Natural killer cell treated with Interleukin-12 subunit alpha and Interleukin-12 subunit beta and Interleukin-15 and Interleukin-18, amount 100 ng/mL, for 72 hours (primary cell): ENCODE results near the gene XBP1. TPM values are rescaled to one million over a fixed set of nuclear protein-coding genes. Genes with fewer than 3 reads are reported as not detected.
"Not testable (repeated sequence)": the region's sequence is repeated elsewhere in the genome, so short reads cannot be mapped to it uniquely, and the experiment has no call there.

Source experiments
- ATAC-seq, 2 donors: fragments of 150-1000 bp; cut with Tn5 transposase in 1 of 2; sonication (Bioruptor Pico), chemical (Tn5 transposase) in 1 of 2; 2 replicates each; pipeline ENCODE4 v1.10.0; 2021
- DNase-seq: peaks from one replicate; pipeline ENCODE4 v3.0.0; 2022; ENCODE audit warnings: low spot score
- H3K27ac Mint-ChIP-seq, 2 donors: 1 replicate in 1 of 2; 2 replicates in 1 of 2; pipeline ENCODE4 v1.8.0; 2022; ENCODE audit warnings: mixed read lengths in 2 of 2, mild to moderate bottlenecking in 1 of 2, moderate library complexity in 1 of 2
- H3K27me3 Mint-ChIP-seq, 2 donors: 1 replicate in 1 of 2; 2 replicates in 1 of 2; pipeline ENCODE4 v1.8.0; 2022; ENCODE audit warnings: mixed read lengths in 2 of 2
- H3K36me3 Mint-ChIP-seq: one replicate; pipeline ENCODE4 v1.8.0; 2022; ENCODE audit warnings: mixed read lengths
- H3K4me1 Mint-ChIP-seq, 2 donors: 1 replicate in 1 of 2; 2 replicates in 1 of 2; pipeline ENCODE4 v1.8.0; 2022; ENCODE audit warnings: low read depth in 2 of 2, mixed read lengths in 2 of 2, mild to moderate bottlenecking in 1 of 2
- H3K4me3 Mint-ChIP-seq: one replicate; pipeline ENCODE4 v1.8.0; 2022; ENCODE audit warnings: mixed read lengths
- H3K9me3 Mint-ChIP-seq: 2 replicates; pipeline ENCODE4 v1.8.0; 2022; ENCODE audit warnings: mixed read lengths
- total RNA-seq, 2 donors: library from RNA; stranded (reverse); gene quantifications; one replicate each; pipeline ENCODE4 v1.2.3, GENCODE V29; 2022

XBP1 gene
- total RNA-seq: 100 to 1,000 TPM; 287 to 560 TPM

DNA sequence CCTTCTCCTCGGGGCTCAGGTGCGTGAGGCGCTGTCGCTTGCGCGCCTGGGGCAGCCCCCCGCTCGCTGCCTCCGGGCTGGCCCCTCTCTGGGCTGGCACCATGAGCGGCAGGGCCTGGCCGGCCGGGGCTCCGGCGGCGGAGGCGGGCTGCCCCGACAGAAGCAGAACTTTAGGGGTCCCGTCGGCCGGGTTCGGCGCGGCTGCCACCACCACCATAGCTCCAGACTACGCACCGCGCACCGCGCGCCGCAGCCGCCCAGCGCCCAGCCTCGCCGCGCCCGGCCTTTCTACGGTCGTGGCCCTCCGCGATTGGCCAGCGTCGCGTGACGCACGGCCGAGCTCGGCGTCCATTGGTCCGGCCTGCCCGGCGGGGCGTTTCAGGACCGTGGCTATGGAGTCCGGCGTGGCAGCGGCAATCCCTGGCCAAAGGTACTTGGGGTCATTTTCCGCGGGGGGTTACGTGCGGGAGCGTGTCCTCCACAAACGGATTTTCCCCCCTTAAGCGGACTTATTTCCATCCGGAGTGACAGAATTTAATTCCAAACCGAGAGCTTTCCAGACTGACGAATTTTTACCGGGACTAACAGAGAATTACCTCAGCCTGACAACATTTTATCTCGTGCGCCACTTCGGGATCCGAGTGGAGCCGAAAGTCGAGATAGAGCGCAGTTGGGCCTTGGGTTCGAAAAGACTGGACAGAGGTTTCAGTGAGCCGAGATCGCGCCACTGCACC, at the start of gene XBP1:
XBP1 (minus strand) TSS at position 262 of the 734 bp plus-strand sequence.
- Mint-ChIP-seq H3K4me1 (peaks cover 29 to 46% of the 10 kb centered on the region in 2 donors), H3K4me3 (peak within 1 kb of the TSS; percentile 94), H3K27me3 (no peaks in the 10 kb centered on the region), H3K27ac (peak within 1 kb of the TSS; percentile 92 to 100), H3K9me3 (no peaks in the 10 kb centered on the region), H3K36me3 (peaks cover 39% of the 10 kb centered on the region)
- ATAC-seq (peak; percentile 93), DNase-seq (peak; percentile 96)

DNA sequence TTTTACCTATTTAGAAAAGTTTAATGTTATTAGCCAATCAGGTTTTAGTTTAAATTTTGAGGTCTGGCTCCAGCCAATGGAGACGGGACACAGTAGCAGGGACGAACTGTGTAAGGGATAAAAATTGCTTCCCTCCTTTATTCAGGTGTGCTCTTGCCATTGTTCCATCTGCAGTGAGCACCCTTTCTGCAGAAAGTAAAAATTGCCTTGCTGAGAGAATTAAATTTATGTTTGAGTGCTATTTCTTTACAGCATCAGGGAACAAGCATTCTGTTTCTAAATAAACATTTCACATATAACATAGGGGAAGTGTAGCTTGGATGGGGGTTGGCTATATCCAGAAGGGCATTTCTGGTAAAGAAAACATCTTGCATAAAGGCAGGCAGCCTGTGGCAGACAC, 46.6 kb upstream of the XBP1 start:
- no peak for DNase-seq

DNA sequence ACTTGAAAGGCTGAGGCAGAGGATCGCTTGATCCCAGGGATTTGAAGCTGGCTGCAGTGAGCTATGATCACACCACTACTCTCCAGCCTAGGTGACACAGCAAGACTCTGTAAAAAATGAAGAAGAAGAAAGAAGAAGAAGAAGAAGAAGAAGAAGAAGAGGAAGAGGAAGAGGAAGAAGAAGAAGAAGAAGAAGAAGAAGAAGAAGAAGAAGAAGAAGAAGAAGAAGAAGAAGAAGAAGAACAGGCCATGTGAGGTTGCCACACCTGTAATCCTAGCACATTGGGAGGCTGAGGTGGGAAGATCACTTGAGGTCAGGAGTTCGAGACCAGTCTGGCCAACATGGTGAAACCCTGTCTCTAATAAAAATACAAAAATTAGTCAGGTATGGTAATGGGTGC, 43.9 kb upstream of the XBP1 start:
- not testable (repeated sequence) for ATAC-seq, DNase-seq, H3K27ac Mint-ChIP-seq, H3K4me1 Mint-ChIP-seq, H3K9me3 Mint-ChIP-seq, H3K4me3 Mint-ChIP-seq, H3K27me3 Mint-ChIP-seq, H3K36me3 Mint-ChIP-seq

More for the DNA sequence above, 46.6 kb upstream of the XBP1 start:
- no peak overlapping the region for H3K4me3 Mint-ChIP-seq
- H3K27me3 Mint-ChIP-seq: peaks cover 0 to 2% of the 10 kb centered on the region in 2 donors
- no peaks in the 10 kb centered on the region for H3K36me3 Mint-ChIP-seq
- no peaks in the 10 kb centered on the region for H3K4me1 Mint-ChIP-seq
- no peak overlapping the region for H3K27ac Mint-ChIP-seq
- no peak for ATAC-seq
- H3K9me3 Mint-ChIP-seq: no peaks in the 10 kb centered on the region

DNA sequence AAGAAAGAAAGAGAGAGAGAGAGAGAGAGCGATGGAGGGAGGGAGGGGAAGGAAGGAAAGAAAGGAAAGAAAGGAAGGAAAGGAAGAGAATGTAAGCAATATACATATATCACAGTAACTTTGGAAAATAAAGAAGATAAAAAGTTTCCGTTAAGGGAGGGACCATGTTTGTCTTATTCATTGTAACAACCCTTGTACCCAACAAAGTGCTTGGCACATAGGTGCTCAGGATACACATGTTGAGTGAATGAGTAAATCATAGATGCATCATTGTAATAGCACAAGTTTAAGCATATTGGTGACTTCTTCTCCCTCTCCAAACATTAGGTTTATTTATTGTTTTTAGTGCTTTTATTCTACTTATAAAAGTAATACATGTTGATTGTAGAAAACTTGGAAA, 43.3 kb upstream of the XBP1 start:
- DNase-seq: no peak
- no peaks in the 10 kb centered on the region for H3K4me1 Mint-ChIP-seq
- H3K4me3 Mint-ChIP-seq: no peak overlapping the region
- no peak overlapping the region for H3K27ac Mint-ChIP-seq
- H3K9me3 Mint-ChIP-seq: no peaks in the 10 kb centered on the region
- no peaks in the 10 kb centered on the region for H3K36me3 Mint-ChIP-seq
- ATAC-seq: no peak
- peaks cover 0 to 2% of the 10 kb centered on the region in 2 donors for H3K27me3 Mint-ChIP-seq

DNA sequence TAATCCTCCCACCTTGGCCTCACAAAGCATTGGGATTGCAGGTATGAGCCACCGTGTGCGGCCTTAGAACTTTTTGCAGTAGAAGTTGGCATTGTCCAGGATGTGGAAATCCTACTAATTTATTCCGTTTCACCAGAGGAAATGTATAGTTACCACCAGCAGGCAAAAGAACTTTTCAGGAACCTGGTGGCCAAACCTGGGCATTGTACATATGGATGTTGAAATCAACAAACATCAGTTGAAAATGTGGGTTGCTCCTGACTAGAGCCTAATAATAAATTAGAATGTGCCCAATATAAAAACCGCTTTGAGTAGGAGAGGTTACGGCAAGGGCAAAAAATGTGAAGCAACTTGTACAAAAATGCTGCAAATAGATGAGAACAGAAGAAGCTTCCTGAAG, 40.7 kb upstream of the XBP1 start:
- no peaks in the 10 kb centered on the region for H3K36me3 Mint-ChIP-seq
- H3K27ac Mint-ChIP-seq: no peak overlapping the region
- peaks cover 0 to 2% of the 10 kb centered on the region in 2 donors for H3K27me3 Mint-ChIP-seq
- no peaks in the 10 kb centered on the region for H3K4me1 Mint-ChIP-seq
- DNase-seq: no peak
- no peak for ATAC-seq
- no peaks in the 10 kb centered on the region for H3K9me3 Mint-ChIP-seq
- no peak overlapping the region for H3K4me3 Mint-ChIP-seq

DNA sequence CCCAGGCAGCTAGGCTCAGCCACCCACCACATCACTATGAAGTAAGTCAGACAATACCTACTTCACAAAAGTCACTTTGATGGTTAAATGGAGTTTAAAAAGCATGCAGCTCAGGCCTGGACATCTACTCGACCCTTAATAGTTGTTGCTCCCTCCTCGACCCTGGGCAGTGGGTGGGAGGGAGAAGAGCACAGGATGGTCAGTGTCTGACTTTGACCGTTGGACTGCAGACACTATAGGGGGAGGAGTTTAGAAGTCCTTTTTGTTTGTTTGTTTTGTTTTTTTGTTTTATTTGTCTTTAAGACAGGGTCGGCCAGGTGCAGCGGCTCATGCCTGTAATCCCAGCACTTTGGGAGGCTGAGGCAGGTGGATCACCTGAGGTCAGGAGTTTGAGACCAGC, 38.6 kb upstream of the XBP1 start:
- DNase-seq: no peak
- Mint-ChIP-seq H3K27ac (no peak overlapping the region), H3K4me1 (peaks cover under 1% of the 10 kb centered on the region in 2 donors), H3K4me3 (no peak overlapping the region), H3K9me3 (no peaks in the 10 kb centered on the region), H3K27me3 (no peaks in the 10 kb centered on the region), H3K36me3 (no peaks in the 10 kb centered on the region)
- ATAC-seq: no peak

DNA sequence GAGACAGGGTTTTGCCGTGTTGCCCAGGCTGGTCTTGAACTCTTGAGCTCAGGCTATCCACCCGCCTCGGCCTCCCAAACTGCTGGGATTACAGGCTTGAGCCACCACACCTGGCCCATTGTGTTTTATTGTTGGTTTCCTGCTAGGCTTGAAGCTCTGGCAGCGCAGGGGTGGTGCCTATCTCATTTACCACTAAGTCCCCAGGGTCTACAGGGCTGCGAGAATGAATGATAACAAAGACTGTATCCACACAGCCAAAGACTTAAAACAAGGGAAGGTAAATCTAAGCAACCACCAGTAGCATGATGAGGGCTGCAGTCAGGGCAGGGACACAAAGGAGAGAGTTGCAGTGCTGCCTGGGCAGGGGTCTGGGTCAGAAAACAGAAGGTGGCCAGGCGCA, 37.3 kb upstream of the XBP1 start:
- Mint-ChIP-seq H3K27ac (no peak overlapping the region), H3K36me3 (no peaks in the 10 kb centered on the region), H3K27me3 (no peaks in the 10 kb centered on the region), H3K9me3 (no peaks in the 10 kb centered on the region), H3K4me1 (peaks cover 13% of the 10 kb centered on the region in 2 donors), H3K4me3 (no peak overlapping the region)
- ATAC-seq (no peak), DNase-seq (no peak)

DNA sequence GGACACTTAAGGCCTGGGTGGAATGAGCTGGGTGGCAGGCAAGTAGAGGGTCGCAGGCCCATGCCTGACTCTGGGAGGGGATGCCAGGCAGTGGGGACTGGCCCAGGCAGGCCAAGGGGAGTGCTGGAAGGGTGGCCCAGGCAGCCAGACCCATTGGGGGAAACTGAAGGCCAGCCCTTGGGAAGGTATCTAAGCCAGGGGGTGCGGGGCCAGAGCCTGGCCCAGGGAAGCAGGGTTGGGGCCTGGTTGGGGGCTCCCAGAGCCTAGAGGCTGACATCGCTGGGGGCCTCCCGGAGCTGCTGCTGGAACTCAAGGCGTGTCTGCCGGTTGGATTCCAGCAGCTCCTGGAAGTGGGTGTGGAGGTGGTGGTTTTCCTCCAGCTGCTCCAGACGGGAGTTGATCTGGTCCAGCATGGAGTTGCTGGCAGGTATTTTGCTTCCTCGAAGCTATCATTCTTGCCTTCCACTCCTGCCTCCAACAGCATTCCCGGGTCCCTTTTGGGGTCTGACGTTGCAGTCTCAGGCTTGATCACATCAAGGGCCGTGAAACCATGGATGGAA, 35.3 kb upstream of the XBP1 start:
- H3K36me3 Mint-ChIP-seq: no peaks in the 10 kb centered on the region
- no peaks in the 10 kb centered on the region for H3K27me3 Mint-ChIP-seq
- no peaks in the 10 kb centered on the region for H3K9me3 Mint-ChIP-seq
- H3K27ac Mint-ChIP-seq: no peak overlapping the region
- DNase-seq: no peak
- no peak overlapping the region for H3K4me3 Mint-ChIP-seq
- H3K4me1 Mint-ChIP-seq: peaks cover 24 to 25% of the 10 kb centered on the region in 2 donors
- no peak for ATAC-seq

DNA sequence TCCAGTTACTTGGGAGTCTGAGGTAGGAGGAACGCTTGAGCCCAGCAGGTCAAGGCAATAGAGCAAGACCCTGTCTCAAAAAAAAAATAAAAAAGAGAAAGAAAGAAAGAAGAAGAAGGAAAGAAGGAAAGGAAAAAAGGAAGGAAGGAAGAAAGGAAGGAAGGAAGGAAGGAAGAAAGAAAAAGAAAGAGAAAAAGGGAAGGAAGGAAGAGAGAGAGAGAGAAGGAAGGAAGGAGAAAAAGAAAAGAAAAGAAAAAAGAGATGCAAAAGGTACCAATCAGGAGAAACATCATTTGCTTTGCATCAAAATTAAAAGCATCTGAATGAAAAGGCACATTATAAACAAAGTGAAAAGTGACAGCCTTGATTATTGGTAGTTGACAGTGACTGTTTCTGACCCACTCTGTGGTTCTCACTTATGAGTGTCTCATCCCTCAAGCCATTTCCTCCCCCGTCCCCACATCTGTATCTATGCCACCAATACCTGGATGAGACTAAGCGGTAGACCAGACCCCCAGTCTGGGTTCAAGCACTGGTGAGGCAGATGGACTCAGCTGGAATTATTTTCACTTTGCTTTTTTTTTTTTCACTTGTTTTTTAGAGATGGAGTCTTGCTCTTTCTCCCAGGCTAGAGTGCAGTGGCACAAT, 33.0 kb upstream of the XBP1 start:
- peaks cover 33 to 34% of the 10 kb centered on the region in 2 donors for H3K4me1 Mint-ChIP-seq
- ATAC-seq (peak; percentile 79 to 86), DNase-seq (no peak)
- no peaks in the 10 kb centered on the region for H3K27me3 Mint-ChIP-seq
- no peaks in the 10 kb centered on the region for H3K36me3 Mint-ChIP-seq
- H3K4me3 Mint-ChIP-seq: peak overlapping the region; percentile 14
- H3K9me3 Mint-ChIP-seq: no peaks in the 10 kb centered on the region
- peak overlapping the region in 1 of 2 donors; percentile 38 for H3K27ac Mint-ChIP-seq

DNA sequence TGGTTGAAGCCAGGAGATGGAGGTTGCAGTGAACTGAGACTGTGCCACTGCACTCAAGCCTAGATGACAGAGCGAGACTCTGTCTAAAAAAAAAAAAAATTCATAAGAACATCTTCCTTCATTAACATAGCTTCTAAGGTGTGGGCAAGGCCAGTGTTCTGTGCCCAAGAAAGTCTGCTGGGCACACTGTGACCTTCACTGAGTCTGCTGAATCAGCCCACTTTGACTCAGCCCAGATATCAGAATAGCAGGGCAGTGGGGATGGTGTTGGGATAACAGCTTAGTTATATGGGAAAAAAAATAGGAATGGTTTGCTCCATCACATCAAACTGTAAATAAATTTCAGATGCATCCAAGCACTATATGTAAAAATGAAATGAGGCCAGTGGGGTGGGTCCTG, 32.4 kb upstream of the XBP1 start:
- Mint-ChIP-seq H3K27ac (no peak overlapping the region), H3K27me3 (no peaks in the 10 kb centered on the region), H3K4me1 (peaks cover 37 to 38% of the 10 kb centered on the region in 2 donors), H3K9me3 (no peaks in the 10 kb centered on the region), H3K4me3 (peak overlapping the region; percentile 14), H3K36me3 (no peaks in the 10 kb centered on the region)
- ATAC-seq: no peak
- DNase-seq: no peak

DNA sequence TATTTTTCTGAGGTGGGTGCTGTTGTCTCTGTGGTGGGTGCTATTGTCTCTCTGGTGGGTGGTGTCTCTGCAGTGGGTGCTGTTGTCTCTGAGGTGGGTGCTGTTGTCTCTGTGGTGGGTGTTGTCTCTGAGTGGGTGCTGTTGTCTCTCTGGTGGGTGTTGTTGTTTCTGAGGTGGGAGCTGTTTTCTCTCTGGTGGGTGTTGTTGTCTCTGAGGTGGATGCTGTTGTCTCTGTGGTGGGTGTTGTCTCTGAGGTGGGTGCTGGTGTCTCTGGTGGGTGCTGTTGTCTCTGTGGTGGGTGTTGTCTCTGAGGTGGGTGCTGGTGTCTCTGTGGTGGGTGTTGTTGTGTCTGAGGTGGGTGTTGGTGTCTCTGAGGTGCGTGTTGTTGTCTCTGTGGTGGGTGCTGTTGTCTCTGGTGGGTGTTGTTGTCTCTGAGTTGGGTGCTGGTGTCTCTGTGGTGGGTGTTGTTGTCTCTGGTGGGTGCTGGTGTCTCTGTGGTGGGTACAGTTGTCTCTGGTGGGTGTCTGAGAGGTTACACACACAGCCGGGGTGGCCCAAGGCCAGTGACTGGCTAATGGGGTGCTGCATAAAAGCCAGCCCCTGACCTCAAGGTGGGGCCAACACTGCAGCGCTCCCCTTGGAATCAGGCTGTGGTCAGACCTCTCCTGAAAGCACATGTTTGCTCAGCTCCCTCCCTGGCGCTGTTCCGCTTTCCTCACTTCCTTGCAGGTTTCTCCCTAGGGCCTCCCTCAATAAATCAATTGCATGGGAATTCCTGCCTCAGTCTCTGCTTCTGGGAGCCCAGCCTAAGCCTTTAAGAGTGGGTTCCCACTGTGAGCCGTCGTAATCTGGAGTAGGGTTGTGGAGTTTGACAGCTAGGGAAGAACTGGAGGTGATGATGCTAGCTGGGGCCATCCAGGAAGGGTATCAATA, 31.0 kb upstream of the XBP1 start:
- H3K27me3 Mint-ChIP-seq: no peaks in the 10 kb centered on the region
- ATAC-seq: no peak
- peak overlapping the region; percentile 50 to 53 for H3K27ac Mint-ChIP-seq
- H3K36me3 Mint-ChIP-seq: no peaks in the 10 kb centered on the region
- peak overlapping the region; percentile 19 for H3K4me3 Mint-ChIP-seq
- H3K4me1 Mint-ChIP-seq: peaks cover 43 to 47% of the 10 kb centered on the region in 2 donors
- no peak for DNase-seq
- H3K9me3 Mint-ChIP-seq: no peaks in the 10 kb centered on the region

DNA sequence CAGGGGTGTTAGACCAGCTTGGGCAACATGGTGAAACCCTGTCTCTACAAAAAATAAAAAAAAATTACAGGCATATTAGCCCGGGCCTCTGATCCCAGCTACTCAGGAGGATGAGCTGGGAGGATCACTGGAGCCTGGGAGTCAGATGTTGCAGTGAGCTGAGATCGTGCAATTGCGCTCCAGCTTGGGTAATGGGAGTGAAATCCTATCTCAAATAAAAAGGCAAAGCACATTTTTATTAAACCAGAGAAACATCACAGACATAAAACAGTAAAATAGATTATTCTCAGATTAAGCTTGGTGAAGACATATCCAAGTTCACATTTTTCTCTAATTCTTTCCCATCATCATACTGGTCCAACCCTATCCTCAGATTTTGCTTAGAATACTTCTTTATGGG, 30.1 kb upstream of the XBP1 start:
- Mint-ChIP-seq H3K27ac (peak overlapping the region in 1 of 2 donors; percentile 53), H3K4me3 (no peak overlapping the region), H3K9me3 (no peaks in the 10 kb centered on the region), H3K36me3 (no peaks in the 10 kb centered on the region), H3K27me3 (no peaks in the 10 kb centered on the region), H3K4me1 (peaks cover 45 to 49% of the 10 kb centered on the region in 2 donors)
- no peak for DNase-seq
- no peak for ATAC-seq

DNA sequence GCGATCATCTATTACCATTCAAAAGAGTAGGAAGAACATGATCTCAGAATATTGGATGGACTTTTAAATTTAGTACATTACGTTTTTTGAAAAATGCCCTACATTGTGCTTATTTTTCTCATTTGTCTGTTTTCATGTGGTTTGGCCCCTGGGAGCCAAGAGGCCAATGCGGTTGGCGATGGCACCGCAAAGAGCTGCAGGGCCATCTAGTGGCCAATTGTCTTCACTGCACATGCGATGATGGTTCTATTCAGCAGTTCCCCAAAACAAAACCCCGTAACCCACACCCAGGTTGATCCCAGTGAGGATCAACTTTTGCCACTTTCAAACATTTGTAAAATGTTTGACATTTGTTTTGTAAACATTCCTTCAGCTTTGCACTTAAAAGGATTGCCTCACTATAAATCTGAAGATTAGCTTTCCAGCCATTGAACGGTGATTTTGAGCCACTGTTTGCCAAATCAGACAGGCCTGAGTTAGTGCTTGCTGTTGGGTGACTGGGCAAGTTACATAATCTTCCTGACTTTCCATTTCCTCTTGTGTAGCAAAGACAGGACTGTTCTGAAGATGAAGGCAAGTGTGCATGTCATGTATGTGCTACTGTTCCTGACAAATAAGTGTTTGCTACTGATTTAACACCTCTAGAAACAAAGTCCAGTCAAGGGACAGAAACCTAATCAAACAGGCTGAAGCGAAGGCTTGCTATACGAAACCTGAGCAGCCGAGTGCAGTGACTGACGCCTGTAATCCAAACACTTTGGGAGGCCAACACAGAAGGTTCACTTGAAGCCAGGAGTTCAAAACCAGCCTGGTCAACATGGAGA, 29.2 kb upstream of the XBP1 start:
- Mint-ChIP-seq H3K27me3 (no peaks in the 10 kb centered on the region), H3K27ac (peak overlapping the region; percentile 50 to 81)

More for the DNA sequence above, 29.2 kb upstream of the XBP1 start:
- ATAC-seq: peak; percentile 70 to 83
- H3K4me3 Mint-ChIP-seq: peak overlapping the region; percentile 54
- H3K36me3 Mint-ChIP-seq: no peaks in the 10 kb centered on the region
- DNase-seq: peak; percentile 77
- peaks cover 45 to 51% of the 10 kb centered on the region in 2 donors for H3K4me1 Mint-ChIP-seq
- H3K9me3 Mint-ChIP-seq: no peaks in the 10 kb centered on the region
